OCI-LY7 (cell line): ENCODE data around the gene CD44.

Experiments used
- CTCF ChIP-seq: fragments of 200-600 bp; sonication (generic); conservative IDR thresholded peaks from 2 replicates; pipeline ENCODE4 v1.5.1; 2014; ENCODE audit warnings: mild to moderate bottlenecking, antibody characterized with exemption, low read length, moderate library complexity, mixed read lengths
- EZH2phosphoT487 ChIP-seq: fragments of 200-600 bp; sonication (generic); IDR thresholded peaks from 2 replicates; pipeline ENCODE4 v1.6.1; 2018; ENCODE audit warnings: low read depth, borderline replicate concordance, mild to moderate bottlenecking, mixed run types, antibody characterized with exemption, low read length, moderate library complexity, mixed read lengths

- TF ChIP-seq EZH2phosphoT487 = no peak
- TF ChIP-seq CTCF = no peak
Measured at GRCh38 chr11:35218956-35219355, 80.0 kb downstream of the CD44 start.
